ENCODE measurements around the gene TLCD5.

GRCh38 chr11:120329556-120329955 is 4.5 kb downstream of the TLCD5 start:
- no peak for TF ChIP-seq POLR2AphosphoS5 (IDR thresholded peaks at IDR 0.05)
- TF ChIP-seq POLR2A (IDR thresholded peaks at IDR 0.05), result no peak
